Panc1 (cell line): ENCODE measurements around the gene DHX36.

Experiments used
- POLR2AphosphoS5 ChIP-seq: IDR thresholded peaks from 2 replicates; pipeline ENCODE4 v1.6.1; 2012; ENCODE audit warnings: mild to moderate bottlenecking, low read depth, low read length, moderate library complexity
- TF ChIP-seq, protein P1 (sequence below): fragments of 450-650 bp; IDR thresholded peaks from 2 replicates; pipeline ENCODE4 v1.5.1; 2017; ENCODE audit warnings: mild to moderate bottlenecking

GRCh38 chr3:154323891-154324738 is at the start of gene DHX36:
- TF ChIP-seq, protein P1, sequence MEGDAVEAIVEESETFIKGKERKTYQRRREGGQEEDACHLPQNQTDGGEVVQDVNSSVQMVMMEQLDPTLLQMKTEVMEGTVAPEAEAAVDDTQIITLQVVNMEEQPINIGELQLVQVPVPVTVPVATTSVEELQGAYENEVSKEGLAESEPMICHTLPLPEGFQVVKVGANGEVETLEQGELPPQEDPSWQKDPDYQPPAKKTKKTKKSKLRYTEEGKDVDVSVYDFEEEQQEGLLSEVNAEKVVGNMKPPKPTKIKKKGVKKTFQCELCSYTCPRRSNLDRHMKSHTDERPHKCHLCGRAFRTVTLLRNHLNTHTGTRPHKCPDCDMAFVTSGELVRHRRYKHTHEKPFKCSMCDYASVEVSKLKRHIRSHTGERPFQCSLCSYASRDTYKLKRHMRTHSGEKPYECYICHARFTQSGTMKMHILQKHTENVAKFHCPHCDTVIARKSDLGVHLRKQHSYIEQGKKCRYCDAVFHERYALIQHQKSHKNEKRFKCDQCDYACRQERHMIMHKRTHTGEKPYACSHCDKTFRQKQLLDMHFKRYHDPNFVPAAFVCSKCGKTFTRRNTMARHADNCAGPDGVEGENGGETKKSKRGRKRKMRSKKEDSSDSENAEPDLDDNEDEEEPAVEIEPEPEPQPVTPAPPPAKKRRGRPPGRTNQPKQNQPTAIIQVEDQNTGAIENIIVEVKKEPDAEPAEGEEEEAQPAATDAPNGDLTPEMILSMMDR, result no peak
- TF ChIP-seq POLR2AphosphoS5, result peak; percentile 92
